ENCODE results near the gene TNFSF8. TPM values are rescaled to one million over a fixed set of nuclear protein-coding genes. Genes with fewer than 3 reads are reported as not detected.

Gene TNFSF8
- polyA plus RNA-seq, 12 donors, result 0.41 to 1.2 (median 0.62) TPM; not detected in 2

DNA sequence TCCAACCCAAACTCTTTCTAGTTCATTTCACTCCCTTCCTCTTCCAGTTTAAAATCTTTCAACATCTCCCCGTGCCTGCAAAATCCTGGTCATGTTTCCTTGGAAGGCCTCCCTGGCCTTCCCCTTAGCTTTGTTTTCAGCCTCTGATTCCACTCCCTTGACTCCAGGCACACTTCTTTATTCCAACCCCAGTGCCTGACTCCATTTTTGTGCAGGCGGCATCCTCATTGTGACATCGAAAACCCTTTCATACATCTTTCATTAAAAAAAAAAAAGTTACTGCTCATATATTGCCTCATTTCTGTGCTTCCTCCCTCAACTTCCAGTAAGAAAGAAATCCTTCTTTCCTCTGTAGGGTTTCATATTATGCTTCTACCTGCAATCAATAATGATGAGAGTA, 7.1 kb upstream of the TNFSF8 start:
- DNase-seq, result no peak

DNA sequence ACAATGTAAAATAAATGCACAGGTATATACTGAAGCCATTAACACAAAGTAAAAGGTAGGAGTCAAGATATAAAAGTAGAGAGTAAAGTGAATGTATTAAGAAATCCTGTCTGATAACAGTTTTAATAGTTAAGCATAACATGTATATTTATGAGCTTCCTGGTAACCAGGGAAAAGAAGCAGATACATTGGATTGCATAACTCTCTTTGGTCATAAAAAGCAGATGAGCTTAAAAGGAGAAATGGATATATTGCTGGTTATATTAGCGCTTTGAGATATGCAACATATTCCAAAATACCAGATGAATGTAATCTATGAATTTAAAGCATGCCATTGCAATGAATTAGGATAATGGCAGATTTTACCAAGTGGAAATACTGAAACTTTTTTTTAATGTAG, 6.2 kb upstream of the TNFSF8 start:
- DNase-seq, result no peak

DNA sequence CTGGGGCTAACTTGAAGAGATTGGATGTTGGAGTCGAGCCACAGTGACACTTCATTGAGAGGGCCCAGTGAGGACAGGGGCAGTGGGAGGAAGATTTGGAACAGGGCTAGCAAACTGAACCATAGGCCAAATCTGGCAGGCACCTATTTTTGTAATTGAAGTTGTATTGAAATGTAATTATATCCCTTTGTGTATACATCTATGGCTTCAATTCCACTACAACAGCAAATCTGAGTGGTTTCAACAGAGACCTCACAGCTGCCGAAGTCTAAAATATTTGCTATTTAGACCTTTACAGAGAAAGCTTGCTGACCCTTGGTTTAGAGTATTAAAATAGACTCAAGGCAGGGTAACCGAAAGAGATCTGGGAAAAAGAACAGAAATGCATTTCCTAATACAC, 4.7 kb upstream of the TNFSF8 start:
- no peak for DNase-seq

DNA sequence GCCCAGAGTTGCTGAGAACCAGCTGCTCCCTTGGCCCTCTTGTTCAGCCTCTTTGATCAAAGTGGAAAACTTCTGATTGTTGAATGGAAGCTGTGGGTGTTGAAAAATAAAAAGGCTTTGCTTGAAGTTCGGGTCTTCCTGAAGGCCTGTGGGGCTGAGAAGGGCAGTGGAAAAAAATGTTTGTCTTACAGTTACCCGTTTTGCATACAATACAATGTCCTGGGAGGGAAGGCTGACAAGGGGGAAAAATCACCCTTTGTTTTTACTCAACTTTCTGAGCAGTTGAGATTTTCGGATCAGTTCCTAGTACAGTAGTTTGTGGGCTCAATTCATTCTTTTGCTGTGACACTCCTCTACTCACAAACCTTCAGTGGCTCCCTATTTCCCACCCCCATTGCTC, 2.1 kb upstream of the TNFSF8 start:
- DNase-seq, result no peak

DNA sequence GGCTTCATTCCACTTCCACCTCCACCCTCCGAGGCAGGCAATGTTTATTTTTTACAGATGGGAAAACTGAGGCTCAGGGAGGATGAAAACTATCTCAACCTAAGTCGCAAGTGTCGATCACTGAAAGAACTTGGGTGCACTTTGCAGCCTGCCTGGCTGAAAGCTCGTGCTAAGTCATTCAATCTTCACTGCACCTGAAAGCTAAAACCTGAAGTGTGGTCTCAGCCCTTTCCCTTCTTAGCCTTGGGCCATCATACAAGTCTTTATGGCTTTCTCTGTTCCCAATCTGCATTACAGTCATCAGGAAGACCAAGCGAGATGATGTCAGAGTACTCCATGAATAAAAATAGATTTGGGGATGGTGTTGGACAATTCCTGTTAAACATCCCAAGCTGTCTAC, 1.0 kb upstream of the TNFSF8 start:
- DNase-seq, result no peak

GRCh38 chr9:114929201-114929600, 1.2 kb downstream of the TNFSF8 start:
- no peak for DNase-seq

GRCh38 chr9:114928671-114929070, 1.7 kb downstream of the TNFSF8 start:
- DNase-seq, result no peak

- DNase-seq, result no peak
These were observed 2.3 kb downstream of the TNFSF8 start for GRCh38 chr9:114928136-114928535.

DNA sequence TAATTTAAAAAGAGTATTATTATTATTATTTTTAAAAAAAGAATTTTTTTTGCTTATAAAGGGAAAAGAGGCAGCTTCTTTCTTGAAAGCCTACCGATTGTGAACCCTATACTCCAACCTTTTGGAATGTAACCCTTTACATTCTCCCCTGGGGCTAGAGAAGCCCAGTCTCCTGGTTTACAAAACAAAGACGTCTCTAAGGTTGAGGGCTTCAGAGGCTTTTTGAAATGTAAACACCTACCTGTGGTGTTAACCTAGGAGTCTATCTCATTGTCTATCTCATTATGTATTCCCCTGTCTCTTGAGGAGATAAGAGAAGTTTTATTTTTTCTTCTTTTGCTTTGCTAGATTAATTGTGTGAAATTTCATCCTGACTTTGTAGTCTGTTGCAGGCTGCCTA, 4.7 kb downstream of the TNFSF8 start:
- DNase-seq, result no peak

DNA sequence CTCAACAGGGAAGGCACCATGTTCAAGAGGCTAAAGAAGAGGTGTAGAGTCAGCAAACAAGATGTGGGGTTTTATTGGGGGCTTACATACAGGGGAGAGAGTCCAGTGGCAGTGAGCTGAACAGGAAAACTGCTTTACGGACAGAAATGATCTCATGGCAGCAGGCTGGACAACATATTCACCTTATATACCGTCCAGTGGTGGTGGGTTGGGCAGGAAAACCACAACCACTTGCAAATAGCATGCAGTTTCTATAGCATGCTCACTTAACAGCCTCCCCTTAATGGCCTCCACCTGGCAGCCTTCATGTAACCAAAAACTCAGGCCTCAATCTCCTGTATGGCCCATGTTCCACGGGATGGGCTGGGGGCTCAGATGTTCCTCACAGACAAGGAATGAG, 5.4 kb downstream of the TNFSF8 start:
- DNase-seq, result no peak

GRCh38 chr9:114924327-114924726, 6.1 kb downstream of the TNFSF8 start:
- DNase-seq, result no peak

DNA sequence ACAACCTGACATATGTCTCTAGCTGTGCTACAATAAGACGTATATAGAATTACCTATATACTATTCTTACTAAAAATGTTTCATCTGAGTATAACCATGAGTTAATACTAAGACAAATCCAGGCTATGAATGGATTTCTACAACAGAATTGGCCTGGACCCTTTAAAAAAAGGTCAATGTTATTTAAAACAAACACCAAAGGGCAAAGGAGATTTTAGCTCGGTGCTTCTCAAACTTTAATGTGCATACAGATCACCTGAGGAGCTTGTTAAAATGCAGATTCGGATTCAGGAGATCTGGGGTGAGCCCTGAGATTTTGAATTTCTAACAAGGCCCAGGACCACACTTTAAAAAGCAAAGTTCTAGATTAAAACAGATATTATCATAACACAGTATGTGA, 6.5 kb downstream of the TNFSF8 start:
- no peak for DNase-seq

DNA sequence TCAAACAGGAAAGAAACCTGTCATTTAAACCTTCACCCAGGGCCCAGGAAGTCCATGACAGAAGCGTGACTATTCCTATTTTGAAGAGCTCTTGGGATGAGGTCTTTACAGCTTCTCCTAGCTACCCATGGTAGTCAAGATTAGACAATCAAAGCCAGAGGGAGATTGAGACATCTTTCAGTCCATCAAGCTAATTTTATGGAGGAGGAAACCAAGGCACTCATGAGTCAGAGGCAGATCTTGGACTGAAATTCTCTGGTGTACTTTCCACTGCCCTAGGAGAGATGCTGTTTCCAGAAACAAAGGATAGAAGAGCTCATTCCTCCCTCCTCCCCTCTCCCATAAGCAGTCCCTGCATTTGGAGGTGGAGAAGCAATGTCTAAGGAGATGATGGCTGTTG, 9.2 kb downstream of the TNFSF8 start:
- no peak for DNase-seq

DNA sequence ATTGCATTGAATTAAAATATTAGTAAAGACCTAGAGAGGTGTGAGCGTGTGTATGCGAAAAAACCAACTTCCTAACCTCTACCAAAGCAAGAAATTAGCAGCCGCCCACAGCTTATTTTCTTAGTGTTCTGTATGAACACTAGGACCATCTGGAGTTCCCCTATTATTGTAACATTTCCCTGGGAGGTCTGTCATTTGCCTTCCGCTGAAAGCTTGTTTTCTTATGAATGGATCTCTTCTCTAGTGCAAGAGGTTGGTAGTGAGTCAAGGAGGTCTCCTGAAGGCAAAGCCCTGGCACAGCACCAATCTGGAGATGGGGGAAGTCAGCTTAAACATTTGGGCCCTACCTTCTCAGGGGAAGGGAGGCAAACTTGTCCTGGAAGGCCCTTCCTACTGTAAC, 10.8 kb downstream of the TNFSF8 start:
- no peak for DNase-seq

- no peak for DNase-seq
These were observed 13.9 kb downstream of the TNFSF8 start for GRCh38 chr9:114916481-114916880.

- no peak for DNase-seq
These were observed 16.3 kb downstream of the TNFSF8 start for GRCh38 chr9:114914139-114914538.

GRCh38 chr9:114913656-114914055, 16.7 kb downstream of the TNFSF8 start:
- no peak for DNase-seq

DNA sequence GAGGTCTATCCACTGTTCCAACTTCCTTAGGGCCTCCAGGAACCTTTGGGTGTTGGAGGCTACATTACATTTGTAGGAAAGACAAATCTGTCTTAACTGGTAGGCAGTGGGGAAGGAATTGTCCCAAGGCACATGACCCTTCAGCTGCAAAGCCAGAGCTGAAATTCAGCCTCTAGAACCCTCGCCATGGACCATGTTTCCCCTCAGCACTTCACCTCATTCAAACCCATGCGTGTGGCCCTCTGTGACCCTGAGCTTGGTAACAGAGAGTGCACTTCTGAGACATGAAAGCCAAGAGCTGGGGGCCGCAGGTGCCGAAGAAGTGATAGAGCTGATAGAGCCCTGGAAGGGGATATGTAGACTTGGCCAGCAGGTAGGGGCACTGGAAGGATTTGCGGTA, 17.2 kb downstream of the TNFSF8 start:
- no peak for DNase-seq

DNA sequence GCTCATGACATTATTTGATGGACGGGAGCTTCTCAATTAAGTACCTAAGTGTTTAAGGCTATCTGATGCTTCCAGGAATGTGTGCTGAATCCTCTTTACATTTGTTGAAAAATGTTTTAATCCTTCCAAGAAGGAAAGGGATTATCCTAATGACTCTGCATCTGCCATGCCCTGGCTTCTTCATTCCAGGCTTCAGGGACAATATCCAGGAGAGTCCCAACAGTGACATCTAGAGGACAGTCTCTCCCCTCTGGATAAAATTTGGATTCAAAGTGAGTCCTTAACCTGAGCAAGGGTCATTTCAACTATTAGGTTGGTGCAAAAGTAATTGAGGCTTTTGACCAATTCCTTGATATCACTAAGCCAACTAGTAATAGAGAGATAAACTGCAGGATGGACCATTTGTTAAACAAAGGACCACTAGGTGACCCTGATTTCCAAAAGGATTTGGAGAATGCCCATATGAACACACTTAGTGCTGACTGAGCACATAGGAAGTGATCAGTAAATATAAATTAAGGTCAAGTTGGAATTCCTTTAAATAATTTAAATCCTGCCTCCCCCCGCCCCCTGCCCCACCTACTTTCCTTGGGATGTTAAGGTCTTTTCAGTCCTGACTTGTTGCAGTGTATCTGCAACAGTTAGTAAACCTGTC, 19.1 kb downstream of the TNFSF8 start:
- peak; percentile 57 for DNase-seq

- DNase-seq, result no peak
These were observed 19.9 kb downstream of the TNFSF8 start for GRCh38 chr9:114910541-114910940.

GRCh38 chr9:114909661-114910060, 20.7 kb downstream of the TNFSF8 start:
- no peak for DNase-seq

DNA sequence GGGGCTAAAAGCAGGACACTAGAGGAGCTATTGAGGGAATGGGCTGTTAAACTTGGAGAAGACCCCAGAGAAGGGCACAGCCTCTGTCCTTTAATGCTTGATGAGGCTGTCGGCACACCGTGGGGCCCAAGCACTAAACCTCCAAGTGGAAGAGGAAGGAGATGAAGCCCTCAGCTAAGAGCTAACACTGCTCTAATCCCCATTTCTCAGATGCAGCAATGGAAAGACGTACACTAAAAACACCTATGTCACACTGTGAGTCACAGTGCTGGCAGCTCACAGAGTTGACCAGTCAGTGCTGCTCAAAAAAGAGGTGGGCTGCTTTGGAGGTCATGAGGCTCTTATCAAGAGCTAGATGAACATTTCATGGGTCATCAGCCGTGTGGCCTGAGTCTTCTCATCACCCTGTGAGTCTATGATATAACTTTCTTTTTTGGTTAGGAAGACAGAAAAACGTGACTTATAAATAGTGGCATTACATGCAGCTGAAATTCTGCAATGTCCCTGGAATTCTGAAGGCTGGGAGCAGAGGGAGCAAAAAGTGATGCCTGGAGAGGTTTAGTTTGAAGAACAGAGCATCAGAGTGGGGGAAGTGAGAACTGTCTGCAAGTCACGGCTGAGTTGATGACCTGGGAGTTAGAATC, 21.5 kb downstream of the TNFSF8 start:
- DNase-seq, result no peak

DNA sequence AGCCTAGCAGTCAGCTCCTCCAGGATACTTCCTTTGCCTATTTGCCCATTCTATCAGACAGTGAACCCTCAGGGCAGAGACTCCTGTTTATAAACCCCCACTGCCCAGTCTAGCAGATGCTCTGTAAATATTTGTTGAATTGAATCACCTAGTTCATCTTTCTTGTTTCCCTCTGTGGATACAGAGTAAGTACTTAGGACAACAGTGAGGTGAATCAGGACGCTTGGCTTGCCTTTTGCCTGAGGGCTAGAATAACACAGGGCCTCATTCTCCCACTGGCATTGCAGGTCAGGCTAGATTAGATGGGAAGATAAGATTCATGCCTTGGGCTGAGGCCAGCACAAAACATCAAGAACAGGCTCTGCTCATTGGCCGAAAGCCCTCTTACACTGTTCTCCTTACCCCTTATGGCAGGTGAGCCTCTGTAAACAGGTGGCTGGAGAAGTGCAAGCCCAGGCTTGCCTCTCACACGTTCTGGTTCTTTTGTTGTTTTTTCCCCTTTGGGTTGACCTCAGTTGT, 22.2 kb downstream of the TNFSF8 start:
- DNase-seq, result no peak
